H9 (cell line): ENCODE results near the gene HECW1. TPM values are rescaled to one million over a fixed set of nuclear protein-coding genes. Genes with fewer than 3 reads are reported as not detected.
A peak's percentile ranks its signal among the peaks of the same experiment; 100 is the strongest.

Experiments
- DNase-seq: peaks from one replicate; pipeline ENCODE4 v3.0.0-alpha.2; 2017
- H2AFZ ChIP-seq: one replicate; pipeline ENCODE4 v1.6.1; 2013; ENCODE audit warnings: mild to moderate bottlenecking, low read length, control low read depth, moderate library complexity
- H2AK5ac ChIP-seq: 2 replicates; pipeline ENCODE4 v1.6.1; 2013; ENCODE audit warnings: low read length, control low read depth, mixed read lengths; ENCODE audit not compliant: insufficient read length
- H2BK120ac ChIP-seq: one replicate; pipeline ENCODE4 v1.6.1; 2013; ENCODE audit warnings: low read depth, mild to moderate bottlenecking, low read length, control low read depth, inconsistent platforms; ENCODE audit not compliant: poor library complexity, severe bottlenecking
- H2BK12ac ChIP-seq: 2 replicates; pipeline ENCODE4 v1.6.1; 2013; ENCODE audit warnings: low read length, control low read depth, mixed read lengths, low read depth; ENCODE audit not compliant: insufficient read length
- H2BK15ac ChIP-seq: 2 replicates; pipeline ENCODE4 v1.6.1; 2013; ENCODE audit warnings: low read depth, low read length, control low read depth
- H2BK20ac ChIP-seq: one replicate; pipeline ENCODE4 v1.6.1; 2013; ENCODE audit warnings: low read depth, mild to moderate bottlenecking, low read length, control low read depth, inconsistent platforms; ENCODE audit not compliant: poor library complexity, severe bottlenecking
- H2BK5ac ChIP-seq: 2 replicates; pipeline ENCODE4 v1.6.1; 2013; ENCODE audit warnings: low read length, control low read depth, mixed read lengths; ENCODE audit not compliant: insufficient read length
- H3K14ac ChIP-seq: 2 replicates; pipeline ENCODE4 v1.6.1; 2013; ENCODE audit warnings: low read length, control low read depth; ENCODE audit not compliant: insufficient read depth
- H3K18ac ChIP-seq: 2 replicates; pipeline ENCODE4 v1.6.1; 2013; ENCODE audit warnings: low read depth, mild to moderate bottlenecking, mixed read lengths, low read length, control low read depth; ENCODE audit not compliant: insufficient read length
- H3K23ac ChIP-seq: 2 replicates; pipeline ENCODE4 v1.6.1; 2013; ENCODE audit warnings: low read length, control low read depth, mixed read lengths, low read depth; ENCODE audit not compliant: insufficient read length
- H3K23me2 ChIP-seq: 2 replicates; pipeline ENCODE4 v1.6.1; 2013; ENCODE audit warnings: low read depth, mild to moderate bottlenecking, mixed read lengths, low read length, control low read depth; ENCODE audit not compliant: insufficient read length, poor library complexity, severe bottlenecking
- H3K27ac ChIP-seq: 2 replicates; pipeline ENCODE4 v1.5.1; 2013; ENCODE audit warnings: low read length, control low read depth, mixed read lengths, low read depth; ENCODE audit not compliant: insufficient read length
- H3K27me3 ChIP-seq: 2 replicates; pipeline ENCODE4 v1.6.1; 2013; ENCODE audit warnings: low read length, control low read depth, inconsistent platforms; ENCODE audit not compliant: insufficient read depth
- H3K4ac ChIP-seq: 2 replicates; pipeline ENCODE4 v1.6.1; 2013; ENCODE audit warnings: low read depth, mild to moderate bottlenecking, control low read depth, inconsistent platforms, low read length, moderate library complexity
- H3K4me1 ChIP-seq: 2 replicates; pipeline ENCODE4 v1.6.1; 2013; ENCODE audit warnings: low read length, control low read depth, inconsistent platforms; ENCODE audit not compliant: insufficient read depth
- H3K4me2 ChIP-seq: 2 replicates; pipeline ENCODE4 v1.6.1; 2013; ENCODE audit warnings: low read length, control low read depth, mixed read lengths; ENCODE audit not compliant: insufficient read length, insufficient read depth
- H3K56ac ChIP-seq: 2 replicates; pipeline ENCODE4 v1.6.1; 2013; ENCODE audit warnings: low read depth, mild to moderate bottlenecking, mixed read lengths, low read length, control low read depth; ENCODE audit not compliant: insufficient read length
- H3K79me1 ChIP-seq: 2 replicates; pipeline ENCODE4 v1.6.1; 2013; ENCODE audit warnings: low read depth, mild to moderate bottlenecking, moderate library complexity, low read length, control low read depth, inconsistent platforms; ENCODE audit not compliant: insufficient read depth, poor library complexity, severe bottlenecking
- H3K79me2 ChIP-seq: 2 replicates; pipeline ENCODE4 v1.6.1; 2013; ENCODE audit warnings: low read length, control low read depth, inconsistent platforms; ENCODE audit not compliant: insufficient read depth
- H3K9ac ChIP-seq: 2 replicates; pipeline ENCODE4 v1.6.1; 2013; ENCODE audit warnings: low read length, control low read depth, mixed read lengths; ENCODE audit not compliant: insufficient read length; ENCODE audit errors: extremely low read depth
- H3K9me3 ChIP-seq: one replicate; pipeline ENCODE4 v1.6.1; 2013; ENCODE audit warnings: low read depth, low read length, inconsistent platforms; ENCODE audit not compliant: control insufficient read depth
- H3T11ph ChIP-seq: one replicate; pipeline ENCODE4 v1.6.1; 2013; ENCODE audit warnings: mild to moderate bottlenecking, low read length, control low read depth, inconsistent platforms
- H4K20me1 ChIP-seq: one replicate; pipeline ENCODE4 v1.6.1; 2013; ENCODE audit not compliant: control insufficient read depth, insufficient read length, insufficient read depth
- H4K5ac ChIP-seq: 2 replicates; pipeline ENCODE4 v1.6.1; 2013; ENCODE audit warnings: low read depth, mild to moderate bottlenecking, mixed read lengths, low read length, control low read depth; ENCODE audit not compliant: insufficient read length
- H4K8ac ChIP-seq: replicated peaks from 2 replicates; pipeline ENCODE4 v1.6.1; 2013; ENCODE audit warnings: low read length, control low read depth, mixed read lengths, low read depth; ENCODE audit not compliant: insufficient read length
- H4K91ac ChIP-seq: 2 replicates; pipeline ENCODE4 v1.6.1; 2013; ENCODE audit warnings: low read depth, mild to moderate bottlenecking, moderate library complexity, mixed read lengths, low read length, control low read depth; ENCODE audit not compliant: insufficient read length
- H3K27ac Mint-ChIP-seq, 3 experiments: 2 replicates in 2 of 3; 3 replicates in 1 of 3; pipeline ENCODE4 v1.8.0; 2020 to 2021; ENCODE audit warnings: mixed read lengths in 3 of 3, mild to moderate bottlenecking in 1 of 3, moderate library complexity in 1 of 3
- H3K27me3 Mint-ChIP-seq: 2 replicates; pipeline ENCODE4 v1.8.0; 2021; ENCODE audit warnings: low read depth, mild to moderate bottlenecking, moderate library complexity, mixed read lengths
- H3K36me3 Mint-ChIP-seq, 3 experiments: 2 replicates in 2 of 3; 3 replicates in 1 of 3; pipeline ENCODE4 v1.8.0; 2020 to 2021; ENCODE audit warnings: low read depth in 3 of 3, mixed read lengths in 3 of 3; ENCODE audit not compliant: insufficient read depth in 1 of 3
- H3K4me1 Mint-ChIP-seq, 2 experiments: 2 replicates each; pipeline ENCODE4 v1.8.0; 2020; ENCODE audit warnings: mixed read lengths in 2 of 2
- H3K4me3 Mint-ChIP-seq, 2 experiments: 2 replicates in 1 of 2; 3 replicates in 1 of 2; pipeline ENCODE4 v1.8.0; 2020 to 2021; ENCODE audit warnings: mild to moderate bottlenecking in 2 of 2, mixed read lengths in 2 of 2, moderate library complexity in 1 of 2
- H3K9me3 Mint-ChIP-seq, 2 experiments: 2 replicates in 1 of 2; 3 replicates in 1 of 2; pipeline ENCODE4 v1.8.0; 2020; ENCODE audit warnings: mild to moderate bottlenecking in 2 of 2, mixed read lengths in 2 of 2, moderate library complexity in 1 of 2
- WGBS: extraction: QIAGEN DNeasy Blood & Tissue Kit; methylation state at CpG from one replicate; pipeline ENCODE4 v1.1.7; 2013; ENCODE audit warnings: missing lambda C conversion rate, low lambda C conversion rate, mixed read lengths; ENCODE audit not compliant: insufficient read length; ENCODE audit errors: extremely low coverage; 5-methylcytosine and 5-hydroxymethylcytosine counted together
- total RNA-seq: library from RNA; stranded (reverse); gene quantifications from 2 replicates; pipeline ENCODE4 v1.2.1, GENCODE V29; 2021
- TF ChIP-seq, protein P1 (sequence below): fragments of 200-600 bp; sonication (generic); conservative IDR thresholded peaks from 3 replicates; pipeline ENCODE4 v1.8.0; 2021; ENCODE audit warnings: antibody characterized with exemption, mild to moderate bottlenecking

The HECW1 gene
- total RNA-seq, 1 experiment from 2014 or later: 5.0 TPM

DNA sequence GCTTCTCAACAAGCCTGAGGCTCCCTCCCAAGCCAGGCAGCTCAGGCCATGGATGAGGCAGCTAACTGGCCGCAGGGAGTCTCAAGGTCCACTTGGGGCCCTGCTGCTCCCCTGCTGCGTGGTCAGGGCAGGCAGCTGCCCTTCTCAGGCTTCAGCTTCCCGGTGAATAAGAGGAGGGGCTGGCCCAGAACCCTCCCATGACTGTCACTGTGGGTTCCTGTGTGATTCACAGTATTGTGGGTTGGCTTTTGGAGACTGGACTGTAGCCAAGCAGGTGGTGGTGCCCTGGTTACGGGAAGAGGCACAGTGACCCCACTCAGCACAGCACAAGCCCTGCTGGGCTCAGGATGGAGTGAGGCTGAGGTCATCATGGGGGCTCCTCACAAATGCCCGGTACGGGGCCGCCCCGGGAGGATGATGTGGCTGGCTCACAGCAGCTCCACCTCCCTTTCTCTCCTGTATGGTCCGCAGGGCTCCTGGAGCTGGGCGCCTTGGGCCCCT lies 189.8 kb downstream of the HECW1 start:
- no peaks in the 10 kb centered on the region for H4K20me1 ChIP-seq
- H3K9me3 ChIP-seq: no peaks in the 10 kb centered on the region
- H2BK12ac ChIP-seq: no peak overlapping the region
- no peak overlapping the region for H3K27ac ChIP-seq
- no peak overlapping the region for H4K91ac ChIP-seq
- no peaks in the 10 kb centered on the region for H3K79me2 ChIP-seq
- H2AFZ ChIP-seq: no peak overlapping the region
- TF ChIP-seq, protein P1, sequence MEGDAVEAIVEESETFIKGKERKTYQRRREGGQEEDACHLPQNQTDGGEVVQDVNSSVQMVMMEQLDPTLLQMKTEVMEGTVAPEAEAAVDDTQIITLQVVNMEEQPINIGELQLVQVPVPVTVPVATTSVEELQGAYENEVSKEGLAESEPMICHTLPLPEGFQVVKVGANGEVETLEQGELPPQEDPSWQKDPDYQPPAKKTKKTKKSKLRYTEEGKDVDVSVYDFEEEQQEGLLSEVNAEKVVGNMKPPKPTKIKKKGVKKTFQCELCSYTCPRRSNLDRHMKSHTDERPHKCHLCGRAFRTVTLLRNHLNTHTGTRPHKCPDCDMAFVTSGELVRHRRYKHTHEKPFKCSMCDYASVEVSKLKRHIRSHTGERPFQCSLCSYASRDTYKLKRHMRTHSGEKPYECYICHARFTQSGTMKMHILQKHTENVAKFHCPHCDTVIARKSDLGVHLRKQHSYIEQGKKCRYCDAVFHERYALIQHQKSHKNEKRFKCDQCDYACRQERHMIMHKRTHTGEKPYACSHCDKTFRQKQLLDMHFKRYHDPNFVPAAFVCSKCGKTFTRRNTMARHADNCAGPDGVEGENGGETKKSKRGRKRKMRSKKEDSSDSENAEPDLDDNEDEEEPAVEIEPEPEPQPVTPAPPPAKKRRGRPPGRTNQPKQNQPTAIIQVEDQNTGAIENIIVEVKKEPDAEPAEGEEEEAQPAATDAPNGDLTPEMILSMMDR: no peak
- no peaks in the 10 kb centered on the region for H3K9me3 Mint-ChIP-seq
- DNase-seq: peak; percentile 55
- H3T11ph ChIP-seq: no peak overlapping the region
- no peak overlapping the region for H4K8ac ChIP-seq
- no peaks in the 10 kb centered on the region for H3K36me3 Mint-ChIP-seq
- peaks cover 9% of the 10 kb centered on the region; the same call in 1 of the 2 replicates for H3K4me1 ChIP-seq
- no peak overlapping the region for H2BK5ac ChIP-seq
- no peak overlapping the region for H3K4me2 ChIP-seq
- H3K27ac Mint-ChIP-seq: peak overlapping the region in 1 of 3 experiments; percentile 95; a peak in 1 of 7 replicates
- no peak overlapping the region for H2BK120ac ChIP-seq
- H3K27me3 Mint-ChIP-seq: no peaks in the 10 kb centered on the region; the same call in 1 of the 2 replicates
- no peak overlapping the region for H3K18ac ChIP-seq
- no peak overlapping the region for H2BK15ac ChIP-seq
- no peak overlapping the region for H3K56ac ChIP-seq
- no peaks in the 10 kb centered on the region for H3K27me3 ChIP-seq
- no peak overlapping the region for H3K4ac ChIP-seq
- no peak overlapping the region for H3K23ac ChIP-seq
- H3K9ac ChIP-seq: no peak overlapping the region
- H4K5ac ChIP-seq: no peak overlapping the region
- H3K23me2 ChIP-seq: no peaks in the 10 kb centered on the region
- H2AK5ac ChIP-seq: no peak overlapping the region
- no peak overlapping the region for H3K4me3 Mint-ChIP-seq
- H2BK20ac ChIP-seq: no peak overlapping the region
- H3K4me1 Mint-ChIP-seq: peaks cover 27 to 32% of the 10 kb centered on the region in 2 experiments
- peak overlapping the region; percentile 6; the same call in 1 of the 2 replicates for H3K14ac ChIP-seq
- H3K79me1 ChIP-seq: no peaks in the 10 kb centered on the region
- no CpG with 5 or more reads among the region's 10 CpGs for WGBS
